Neural progenitor cell (in vitro differentiated cells): ENCODE results near the gene SLC22A5. TPM values are rescaled to one million over a fixed set of nuclear protein-coding genes. Genes with fewer than 3 reads are reported as not detected.

Source experiments
- DNase-seq: peaks from one replicate; pipeline ENCODE4 v3.0.0-alpha.2; 2016; ENCODE audit warnings: low spot score
- H2AFZ ChIP-seq: fragments of 200-600 bp; sonication (generic); replicated peaks from 2 replicates; pipeline ENCODE4 v1.6.1; 2016; ENCODE audit warnings: antibody characterized with exemption
- H3F3A ChIP-seq: fragments of 200-600 bp; sonication (generic); 2 replicates; pipeline ENCODE4 v1.6.1; 2016; ENCODE audit warnings: antibody characterized with exemption, low read depth
- H3K27ac ChIP-seq: fragments of 200-600 bp; sonication (generic); 2 replicates; pipeline ENCODE4 v1.5.1; 2016; ENCODE audit warnings: mild to moderate bottlenecking
- H3K27me3 ChIP-seq: fragments of 200-600 bp; sonication (generic); 2 replicates; pipeline ENCODE4 v1.6.1; 2016; ENCODE audit warnings: mild to moderate bottlenecking, moderate library complexity
- H3K36me3 ChIP-seq: fragments of 200-600 bp; sonication (generic); 2 replicates; pipeline ENCODE4 v1.5.1; 2016
- H3K4me1 ChIP-seq: fragments of 200-600 bp; sonication (generic); 2 replicates; pipeline ENCODE4 v1.6.1; 2016; ENCODE audit warnings: mixed run types
- H3K4me2 ChIP-seq: fragments of 200-600 bp; sonication (generic); 2 replicates; pipeline ENCODE4 v1.6.1; 2016
- H3K4me3 ChIP-seq: fragments of 200-600 bp; sonication (generic); 2 replicates; pipeline ENCODE4 v1.5.1; 2016
- H3K79me2 ChIP-seq: fragments of 200-600 bp; sonication (generic); 2 replicates; pipeline ENCODE4 v1.6.1; 2016; ENCODE audit warnings: low read depth
- H3K9ac ChIP-seq: fragments of 200-600 bp; sonication (generic); 2 replicates; pipeline ENCODE4 v1.6.1; 2016
- H3K9me3 ChIP-seq: fragments of 200-600 bp; sonication (generic); 2 replicates; pipeline ENCODE4 v1.5.1; 2016; ENCODE audit warnings: low read depth
- H4K20me1 ChIP-seq: fragments of 200-600 bp; sonication (generic); 2 replicates; pipeline ENCODE4 v1.6.1; 2016; ENCODE audit warnings: low read depth
- H3K27ac Mint-ChIP-seq: 3 replicates; pipeline ENCODE4 v1.8.0; 2021; ENCODE audit warnings: mixed read lengths
- H3K27me3 Mint-ChIP-seq: 2 replicates; pipeline ENCODE4 v1.8.0; 2022; ENCODE audit warnings: low read depth, mild to moderate bottlenecking, inconsistent platforms, moderate library complexity, mixed read lengths; ENCODE audit not compliant: insufficient read depth
- H3K36me3 Mint-ChIP-seq: 3 replicates; pipeline ENCODE4 v1.8.0; 2021; ENCODE audit warnings: mixed read lengths
- H3K4me1 Mint-ChIP-seq: 3 replicates; pipeline ENCODE4 v1.8.0; 2021; ENCODE audit warnings: mixed read lengths
- H3K4me3 Mint-ChIP-seq: 3 replicates; pipeline ENCODE4 v1.8.0; 2021; ENCODE audit warnings: mild to moderate bottlenecking, moderate library complexity, mixed read lengths
- H3K9me3 Mint-ChIP-seq: 3 replicates; pipeline ENCODE4 v1.8.0; 2020; ENCODE audit warnings: mixed read lengths
- CTCF ChIP-seq: fragments of 200-600 bp; sonication (generic); IDR thresholded peaks from 2 replicates; pipeline ENCODE4 v1.5.1; 2017; ENCODE audit warnings: antibody characterized with exemption, mild to moderate bottlenecking
- EZH2 ChIP-seq: fragments of 200-600 bp; sonication (generic); IDR thresholded peaks from 2 replicates; pipeline ENCODE4 v1.6.1; 2017; ENCODE audit warnings: antibody characterized with exemption, mild to moderate bottlenecking, moderate library complexity
- EZH2phosphoT487 ChIP-seq: fragments of 200-600 bp; sonication (generic); IDR thresholded peaks from 2 replicates; pipeline ENCODE4 v1.6.1; 2017; ENCODE audit warnings: antibody characterized with exemption
- microRNA-seq: library from miRNA; unstranded; fragments of <30 nt; microRNA quantifications from one replicate; pipeline ENCODE4, GENCODE V29; 2016
- small RNA-seq: library from RNA; depleted of rRNA; stranded (forward); fragments of <200 nt; gene quantifications from one replicate; pipeline ENCODE3, GENCODE V24; 2015
- total RNA-seq: library from RNA; depleted of rRNA; stranded (reverse); fragments of >200 nt; gene quantifications from 2 replicates; pipeline ENCODE4 v1.2.3, GENCODE V29; 2015; ENCODE audit warnings: low replicate concordance

The SLC22A5 gene
- total RNA-seq, 1 donor from 2014 or later, result 3.1 TPM

DNA sequence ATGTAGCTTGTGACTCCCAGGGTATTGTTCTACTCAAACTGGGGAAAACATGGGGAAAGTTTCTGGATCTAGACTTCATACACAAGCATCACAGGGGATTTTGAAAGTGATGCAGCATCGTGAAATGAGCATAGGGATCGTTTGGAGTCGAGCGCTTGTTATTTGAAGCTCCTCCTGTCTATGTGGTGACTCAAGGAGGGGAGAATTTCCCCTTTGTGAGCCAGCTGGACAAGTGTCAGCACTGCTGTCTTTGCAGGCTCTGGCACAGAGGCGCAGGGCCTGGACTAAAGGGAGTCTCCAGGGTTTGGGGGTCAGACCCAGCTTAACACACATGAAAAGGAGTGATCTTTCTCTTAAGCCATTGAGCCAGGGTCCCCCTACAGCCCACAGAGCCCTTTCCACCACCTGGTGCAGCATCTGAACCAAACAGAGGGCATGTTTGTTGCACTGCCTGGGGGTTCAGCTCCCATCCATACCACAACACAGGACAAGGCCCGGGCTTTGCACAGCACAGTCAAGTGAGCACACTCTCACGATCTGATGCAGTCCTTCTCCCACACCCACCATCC is 70.1 kb downstream of the SLC22A5 start:
- TF ChIP-seq EZH2, result no peak
- no peak for TF ChIP-seq CTCF
- no peak for TF ChIP-seq EZH2phosphoT487
- Histone ChIP-seq H4K20me1 (no peaks in the 10 kb centered on the region), H2AFZ (no peak overlapping the region), H3K4me1 (peaks cover 15% of the 10 kb centered on the region), H3K4me2 (no peak overlapping the region), H3K79me2 (no peaks in the 10 kb centered on the region), H3K36me3 (no peaks in the 10 kb centered on the region), H3K27ac (no peak overlapping the region), H3K27me3 (no peaks in the 10 kb centered on the region), H3F3A (no peaks in the 10 kb centered on the region), H3K4me3 (no peak overlapping the region), H3K9me3 (no peaks in the 10 kb centered on the region), H3K9ac (no peak overlapping the region)
- peaks cover 16% of the 10 kb centered on the region for H3K4me1 Mint-ChIP-seq
- H3K36me3 Mint-ChIP-seq, result no peaks in the 10 kb centered on the region
- H3K27ac Mint-ChIP-seq, result no peak overlapping the region
- no peaks in the 10 kb centered on the region for H3K27me3 Mint-ChIP-seq
- no peak for DNase-seq
- no peak overlapping the region for H3K4me3 Mint-ChIP-seq
- no peaks in the 10 kb centered on the region for H3K9me3 Mint-ChIP-seq

DNA sequence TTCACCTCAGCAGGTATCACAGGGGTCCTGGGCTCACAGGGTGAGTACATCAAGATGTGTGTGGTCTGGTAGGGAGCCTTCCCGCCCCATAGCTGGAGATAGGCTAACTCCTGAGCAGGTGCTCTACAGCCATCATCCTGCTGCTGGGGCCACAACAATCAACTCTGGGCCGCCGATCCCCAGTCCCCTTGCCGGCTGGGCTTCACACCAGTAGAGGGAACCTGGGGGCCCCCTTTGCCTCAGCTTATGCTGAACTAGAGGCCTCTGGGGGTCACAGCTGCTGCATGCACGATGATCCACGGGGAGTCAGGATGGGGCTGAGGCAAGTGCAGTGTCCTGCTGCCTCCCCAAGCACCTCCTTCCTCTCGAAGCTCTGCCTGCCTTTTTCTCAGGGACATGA is 74.6 kb downstream of the SLC22A5 start:
- Histone ChIP-seq H2AFZ (no peak overlapping the region), H3K9me3 (no peaks in the 10 kb centered on the region), H3K4me3 (no peak overlapping the region), H3K27me3 (no peaks in the 10 kb centered on the region), H4K20me1 (no peaks in the 10 kb centered on the region), H3K79me2 (no peaks in the 10 kb centered on the region), H3K4me2 (no peak overlapping the region), H3F3A (no peaks in the 10 kb centered on the region), H3K9ac (no peak overlapping the region), H3K27ac (no peak overlapping the region), H3K36me3 (no peaks in the 10 kb centered on the region), H3K4me1 (no peaks in the 10 kb centered on the region)
- no peak for DNase-seq
- Mint-ChIP-seq H3K4me3 (no peak overlapping the region), H3K4me1 (no peaks in the 10 kb centered on the region), H3K9me3 (no peaks in the 10 kb centered on the region), H3K27me3 (no peaks in the 10 kb centered on the region), H3K36me3 (no peaks in the 10 kb centered on the region), H3K27ac (no peak overlapping the region)
- TF ChIP-seq CTCF (no peak), EZH2 (no peak), EZH2phosphoT487 (no peak)

Small RNA genes lying within 50 kb of the gene (microRNA-seq; reads per million reads assigned to microRNA genes)
- not detected for gene MIR3936

Small RNA genes lying within 50 kb of the gene (small RNA-seq; reads per million reads assigned to genes)
- gene MIR3936, result not detected

Other genes with a start within 250 kb of the SLC22A5 start
- gene P4HA2, start 141.9 kb upstream of the SLC22A5 start, total RNA-seq, result 12.4 and 15.9 TPM in 2 replicates
- 8.3 and 10.3 TPM in 2 replicates for gene PDLIM4, start 112.0 kb upstream of the SLC22A5 start, total RNA-seq
- 0.06 and 0.09 TPM in 2 replicates for gene SLC22A4, start 75.3 kb upstream of the SLC22A5 start, total RNA-seq
- gene IRF1, start 121.1 kb downstream of the SLC22A5 start, total RNA-seq, result 3.7 and 7.1 TPM in 2 replicates
- not detected in 2 replicates for gene IL5, start 173.8 kb downstream of the SLC22A5 start, total RNA-seq
- 34.6 and 48.2 TPM in 2 replicates for gene RAD50, start 187.3 kb downstream of the SLC22A5 start, total RNA-seq